CD8-positive, alpha-beta memory T cell (primary cell): Measurements from ENCODE around the gene ARHGEF38. TPM values are rescaled to one million over a fixed set of nuclear protein-coding genes. Genes with fewer than 3 reads are reported as not detected.

Source experiments
- CTCF ChIA-PET: fragments of 350-600 bp; sonication (Branson Sonifier 250); formaldehyde crosslinking; loops from one replicate; lab custom pipeline; 2021; ENCODE audit warnings: antibody characterized with exemption; lab: Charles Lee
- POLR2A ChIA-PET: fragments of 350-600 bp; sonication (Branson Sonifier 250); formaldehyde crosslinking; loops from one replicate; lab custom pipeline; 2021; ENCODE audit warnings: antibody characterized with exemption; lab: Charles Lee
- DNase-seq, 5 donors: peaks; one replicate each; pipeline versions ENCODE4 v3.0.0 to v3.0.0-alpha.2; 2020 to 2022; ENCODE audit warnings: mixed read lengths in 1 of 5
- H3K27ac ChIP-seq: one replicate; pipeline ENCODE4 v1.7.0; 2013; ENCODE audit warnings: low read depth, mild to moderate bottlenecking, low read length, moderate library complexity
- H3K27me3 ChIP-seq: 2 replicates; pipeline ENCODE4 v1.7.0; 2013; ENCODE audit warnings: low read length, mild to moderate bottlenecking; ENCODE audit not compliant: insufficient read depth, poor library complexity, severe bottlenecking
- H3K36me3 ChIP-seq: 2 replicates; pipeline ENCODE4 v1.7.0; 2013; ENCODE audit warnings: mild to moderate bottlenecking, low read length, moderate library complexity; ENCODE audit not compliant: insufficient read depth
- H3K4me1 ChIP-seq: 2 replicates; pipeline ENCODE4 v1.7.0; 2013; ENCODE audit warnings: mild to moderate bottlenecking, low read length, moderate library complexity; ENCODE audit not compliant: insufficient read depth
- H3K4me3 ChIP-seq: 2 replicates; pipeline ENCODE4 v1.7.0; 2013; ENCODE audit warnings: mild to moderate bottlenecking, low read length
- H3K9me3 ChIP-seq: 2 replicates; pipeline ENCODE4 v1.7.0; 2013; ENCODE audit warnings: mild to moderate bottlenecking, low read length
- H3K27ac Mint-ChIP-seq, 8 donors: one replicate each; pipeline ENCODE4 v1.8.0; 2020 to 2021; ENCODE audit warnings: mixed read lengths in 8 of 8, mild to moderate bottlenecking in 6 of 8, inconsistent platforms in 3 of 8, moderate library complexity in 3 of 8
- H3K27me3 Mint-ChIP-seq, 2 donors: one replicate each; pipeline ENCODE4 v1.8.0; 2020 to 2021; ENCODE audit warnings: mixed read lengths in 2 of 2, mild to moderate bottlenecking in 1 of 2, moderate library complexity in 1 of 2
- H3K36me3 Mint-ChIP-seq, 3 donors: one replicate each; pipeline ENCODE4 v1.8.0; 2020 to 2021; ENCODE audit warnings: mixed read lengths in 3 of 3, inconsistent platforms in 1 of 3, mild to moderate bottlenecking in 1 of 3
- H3K4me1 Mint-ChIP-seq, 3 donors: one replicate each; pipeline ENCODE4 v1.8.0; 2020 to 2021; ENCODE audit warnings: mixed read lengths in 3 of 3, inconsistent platforms in 1 of 3, mild to moderate bottlenecking in 1 of 3
- H3K4me3 Mint-ChIP-seq, 7 donors: one replicate each; pipeline ENCODE4 v1.8.0; 2020 to 2021; ENCODE audit warnings: mixed read lengths in 7 of 7, mild to moderate bottlenecking in 6 of 7, moderate library complexity in 4 of 7, inconsistent platforms in 2 of 7
- H3K9me3 Mint-ChIP-seq, 5 donors: one replicate each; pipeline ENCODE4 v1.8.0; 2020 to 2022; ENCODE audit warnings: mixed read lengths in 5 of 5, mild to moderate bottlenecking in 3 of 5, moderate library complexity in 2 of 5, inconsistent platforms in 1 of 5
- polyA plus RNA-seq: library from polyadenylated mRNA; unstranded; fragments of 300-500 nt; fragmentation: Illumina TruSeq; gene quantifications from one replicate; pipeline ENCODE4 v1.2.3, GENCODE V29; 2021
- total RNA-seq, 2 experiments: library from RNA; stranded (reverse); gene quantifications; one replicate each; pipeline ENCODE4 v1.2.3, GENCODE V29; 2021

The ARHGEF38 gene
- total and polyA plus RNA-seq, 3 experiments from 2014 or later = not detected

DNA sequence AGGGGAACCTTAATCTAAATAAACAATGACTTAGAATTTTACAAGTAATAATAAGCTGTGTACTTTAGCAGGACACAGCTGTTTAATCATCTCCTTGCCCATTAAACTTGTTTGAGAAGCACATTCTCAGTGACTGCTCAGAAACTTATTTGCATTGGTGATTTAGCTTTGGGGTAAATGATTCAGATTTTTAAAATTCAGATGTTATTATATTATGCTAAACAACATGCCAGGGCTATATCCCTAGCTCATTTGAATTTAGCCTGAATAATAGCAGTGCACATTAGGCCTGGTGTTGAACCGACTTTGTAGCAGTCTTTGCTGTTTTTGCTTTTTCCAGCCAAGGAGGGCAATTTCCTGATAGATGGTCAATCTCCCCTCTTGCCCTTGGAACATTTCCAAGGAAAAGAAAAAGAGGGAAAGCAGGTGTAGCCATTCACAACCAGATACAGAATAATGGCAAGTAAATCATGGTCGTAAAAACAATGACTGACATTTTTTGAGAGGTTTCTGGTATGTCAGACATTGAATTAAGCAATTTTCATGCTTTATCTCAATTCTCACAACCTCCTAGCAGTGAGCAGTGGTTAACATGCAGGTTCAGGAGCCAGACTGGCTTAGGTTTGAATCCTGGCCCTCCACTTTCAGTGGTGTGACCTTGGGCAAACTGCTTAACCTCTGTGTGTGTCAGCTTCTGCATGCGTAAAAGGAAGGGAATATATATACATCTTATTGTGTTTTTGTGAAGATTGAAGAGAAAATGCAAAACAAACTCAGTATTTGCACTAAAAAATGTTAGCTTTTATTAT lies 16.8 kb downstream of the ARHGEF38 start:
- DNase-seq = no peak
- no peak overlapping the region for H3K27ac ChIP-seq
- ChIA-PET CTCF (no interaction called here), POLR2A (no interaction called here)
- H3K36me3 ChIP-seq = no peaks in the 10 kb centered on the region
- no peaks in the 10 kb centered on the region for H3K9me3 ChIP-seq
- H3K27ac Mint-ChIP-seq = no peak overlapping the region
- H3K4me3 Mint-ChIP-seq = no peak overlapping the region
- peaks cover 0 to 2% (median 0%) of the 10 kb centered on the region in 5 donors for H3K9me3 Mint-ChIP-seq
- no peaks in the 10 kb centered on the region for H3K4me1 Mint-ChIP-seq
- no peaks in the 10 kb centered on the region for H3K4me1 ChIP-seq
- H3K4me3 ChIP-seq = no peak overlapping the region
- H3K27me3 ChIP-seq = no peaks in the 10 kb centered on the region
- H3K36me3 Mint-ChIP-seq = no peaks in the 10 kb centered on the region
- H3K27me3 Mint-ChIP-seq = peaks cover 0 to 3% of the 10 kb centered on the region in 2 donors

DNA sequence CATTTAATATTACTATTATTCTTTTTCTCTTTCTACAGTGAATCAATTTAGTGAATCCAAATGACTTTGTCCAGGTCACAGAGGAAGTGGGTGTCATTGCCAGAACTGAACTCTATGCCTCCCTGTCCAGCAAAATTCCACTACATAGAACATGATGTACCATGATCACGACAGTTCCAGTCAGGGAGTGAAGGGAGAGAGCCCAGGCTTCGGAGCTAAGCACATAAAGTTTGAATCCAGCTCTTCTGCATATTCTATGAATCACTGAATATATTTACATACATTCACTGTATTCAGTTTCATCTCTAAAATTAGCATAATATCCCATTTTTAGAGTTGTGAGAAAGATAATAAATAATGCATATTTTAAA lies 17.4 kb downstream of the ARHGEF38 start:
- no peaks in the 10 kb centered on the region for H3K27me3 ChIP-seq
- CTCF ChIA-PET = no interaction called here
- H3K36me3 ChIP-seq = no peaks in the 10 kb centered on the region
- POLR2A ChIA-PET = no interaction called here
- Mint-ChIP-seq H3K9me3 (peaks cover 0 to 2% (median 0%) of the 10 kb centered on the region in 5 donors), H3K27me3 (peaks cover 0 to 3% of the 10 kb centered on the region in 2 donors), H3K4me3 (no peak overlapping the region), H3K4me1 (no peaks in the 10 kb centered on the region), H3K36me3 (no peaks in the 10 kb centered on the region), H3K27ac (no peak overlapping the region)
- no peak for DNase-seq
- H3K4me1 ChIP-seq = no peaks in the 10 kb centered on the region
- no peak overlapping the region for H3K27ac ChIP-seq
- no peaks in the 10 kb centered on the region for H3K9me3 ChIP-seq
- H3K4me3 ChIP-seq = no peak overlapping the region

DNA sequence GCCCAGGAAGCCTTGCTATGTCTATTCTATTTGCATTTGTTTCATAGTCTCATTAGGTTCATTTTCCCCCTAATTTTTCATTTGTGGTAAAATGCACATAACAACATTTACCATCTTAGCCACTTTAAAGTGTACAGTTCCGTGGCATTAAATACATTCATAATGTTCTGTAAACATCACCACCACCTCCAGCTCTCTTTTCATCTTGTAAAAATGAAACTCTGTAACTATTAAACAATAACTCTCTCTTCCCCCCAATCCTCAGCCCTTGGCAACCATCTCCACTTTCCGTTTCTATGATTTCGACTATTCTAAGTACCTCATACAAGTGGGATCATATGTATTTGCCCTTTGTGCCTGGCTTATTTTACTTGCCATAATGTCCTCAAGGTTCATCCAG lies 19.9 kb downstream of the ARHGEF38 start:
- DNase-seq = no peak
- Mint-ChIP-seq H3K4me1 (no peaks in the 10 kb centered on the region), H3K36me3 (no peaks in the 10 kb centered on the region), H3K27me3 (peaks cover 2 to 9% of the 10 kb centered on the region in 2 donors), H3K27ac (no peak overlapping the region), H3K4me3 (no peak overlapping the region), H3K9me3 (peaks cover 0 to 2% (median 0%) of the 10 kb centered on the region in 5 donors)
- no peaks in the 10 kb centered on the region for H3K36me3 ChIP-seq
- POLR2A ChIA-PET = no interaction called here
- H3K4me3 ChIP-seq = no peak overlapping the region
- H3K27ac ChIP-seq = no peak overlapping the region
- no peaks in the 10 kb centered on the region for H3K9me3 ChIP-seq
- H3K27me3 ChIP-seq = no peaks in the 10 kb centered on the region
- H3K4me1 ChIP-seq = no peaks in the 10 kb centered on the region
- CTCF ChIA-PET = no interaction called here

DNA sequence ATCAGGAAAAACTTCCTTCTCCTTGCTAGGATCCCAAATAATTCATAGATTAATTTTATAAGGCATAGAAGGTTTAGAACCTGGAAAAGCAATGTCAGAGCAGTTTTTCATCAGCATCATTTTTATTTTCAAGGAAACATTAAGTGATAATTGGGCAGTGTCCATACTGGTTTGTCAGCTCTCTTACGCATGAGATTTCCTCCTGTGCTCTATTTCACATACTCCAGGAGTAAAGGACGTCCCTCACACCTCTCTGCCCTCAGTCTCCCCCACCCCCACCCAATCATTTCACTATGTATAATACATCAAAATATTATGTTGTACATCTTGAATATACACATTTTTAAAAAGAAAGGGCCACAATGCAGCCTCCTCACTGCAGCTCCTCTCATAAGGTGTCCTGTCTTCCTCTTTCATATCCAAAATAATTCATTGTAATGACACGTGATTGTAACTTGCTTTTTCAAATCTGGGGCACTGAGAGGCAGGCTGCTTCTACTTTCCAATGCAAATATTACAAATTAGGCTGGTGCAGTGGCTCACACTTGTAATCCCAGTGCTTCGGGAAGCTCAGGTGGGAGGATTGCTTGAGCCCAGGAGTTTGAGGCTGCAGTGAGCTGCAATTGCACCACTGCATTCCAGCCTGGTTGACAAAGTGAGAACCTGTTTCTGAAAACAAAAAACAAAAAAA lies 34.4 kb downstream of the ARHGEF38 start:
- peaks cover 0 to 4% (median 0%) of the 10 kb centered on the region in 5 donors for H3K9me3 Mint-ChIP-seq
- Histone ChIP-seq H3K27ac (no peak overlapping the region), H3K27me3 (no peaks in the 10 kb centered on the region), H3K36me3 (no peaks in the 10 kb centered on the region), H3K9me3 (no peaks in the 10 kb centered on the region), H3K4me3 (no peak overlapping the region), H3K4me1 (no peaks in the 10 kb centered on the region)
- no peak overlapping the region for H3K27ac Mint-ChIP-seq
- no peak for DNase-seq
- H3K4me1 Mint-ChIP-seq = no peaks in the 10 kb centered on the region
- CTCF ChIA-PET = no interaction called here
- H3K27me3 Mint-ChIP-seq = peaks cover 14 to 22% of the 10 kb centered on the region in 2 donors
- H3K4me3 Mint-ChIP-seq = no peak overlapping the region
- POLR2A ChIA-PET = no interaction called here
- no peaks in the 10 kb centered on the region for H3K36me3 Mint-ChIP-seq

DNA sequence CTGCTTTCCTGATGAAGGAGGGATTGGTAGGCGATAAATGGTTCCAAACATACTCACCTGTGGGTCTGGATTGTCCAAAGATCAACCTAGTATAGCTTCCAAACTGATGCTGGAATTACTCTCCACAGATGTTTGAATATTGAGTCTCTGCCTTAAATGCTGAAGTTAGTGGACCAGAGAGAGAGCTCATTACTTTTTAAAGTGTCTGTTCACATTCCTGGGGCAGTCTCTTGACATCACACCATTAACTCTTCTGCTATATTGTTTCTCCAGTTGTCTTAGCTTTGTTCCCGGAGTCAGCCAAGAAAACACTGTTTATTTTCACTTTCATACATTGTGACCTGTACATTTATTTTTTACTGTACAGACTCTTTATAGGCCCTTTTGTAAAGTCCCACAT lies 35.4 kb downstream of the ARHGEF38 start:
- H3K27me3 Mint-ChIP-seq = peaks cover 22 to 33% of the 10 kb centered on the region in 2 donors
- ChIA-PET POLR2A (no interaction called here), CTCF (no interaction called here)
- Histone ChIP-seq H3K4me1 (no peaks in the 10 kb centered on the region), H3K4me3 (no peak overlapping the region), H3K36me3 (no peaks in the 10 kb centered on the region), H3K9me3 (no peaks in the 10 kb centered on the region), H3K27ac (no peak overlapping the region), H3K27me3 (no peaks in the 10 kb centered on the region)
- H3K27ac Mint-ChIP-seq = peak overlapping the region in 1 of 8 donors; percentile 17
- H3K4me1 Mint-ChIP-seq = no peaks in the 10 kb centered on the region
- peaks cover 0 to 1% (median 0%) of the 10 kb centered on the region in 5 donors for H3K9me3 Mint-ChIP-seq
- H3K4me3 Mint-ChIP-seq = no peak overlapping the region
- no peaks in the 10 kb centered on the region for H3K36me3 Mint-ChIP-seq
- DNase-seq = no peak

DNA sequence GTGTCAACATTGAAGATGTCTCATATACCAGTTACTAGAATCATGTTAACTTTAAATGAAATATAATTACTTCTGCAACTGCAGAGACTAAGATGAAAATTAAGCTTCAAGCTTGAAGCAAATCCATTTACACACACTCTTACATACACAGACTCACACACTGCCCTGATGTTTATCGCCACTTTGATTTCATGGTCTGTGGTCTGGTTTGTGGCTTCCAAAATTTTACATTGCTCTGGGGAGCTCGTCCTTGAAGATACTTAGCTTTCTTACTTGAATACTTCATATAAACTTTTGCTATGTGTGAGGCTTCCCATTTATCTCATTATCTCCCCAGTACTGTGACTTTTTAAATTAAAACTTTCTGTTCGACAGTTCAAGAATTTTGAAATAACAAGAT lies 35.8 kb downstream of the ARHGEF38 start:
- CTCF ChIA-PET = no interaction called here
- no peak overlapping the region for H3K4me3 ChIP-seq
- H3K4me1 ChIP-seq = no peaks in the 10 kb centered on the region
- Mint-ChIP-seq H3K27ac (no peak overlapping the region), H3K4me3 (no peak overlapping the region), H3K27me3 (peaks cover 21 to 36% of the 10 kb centered on the region in 2 donors), H3K4me1 (no peaks in the 10 kb centered on the region), H3K36me3 (no peaks in the 10 kb centered on the region), H3K9me3 (no peaks in the 10 kb centered on the region)
- H3K9me3 ChIP-seq = no peaks in the 10 kb centered on the region
- H3K27ac ChIP-seq = no peak overlapping the region
- POLR2A ChIA-PET = no interaction called here
- no peaks in the 10 kb centered on the region for H3K27me3 ChIP-seq
- H3K36me3 ChIP-seq = no peaks in the 10 kb centered on the region
- no peak for DNase-seq

DNA sequence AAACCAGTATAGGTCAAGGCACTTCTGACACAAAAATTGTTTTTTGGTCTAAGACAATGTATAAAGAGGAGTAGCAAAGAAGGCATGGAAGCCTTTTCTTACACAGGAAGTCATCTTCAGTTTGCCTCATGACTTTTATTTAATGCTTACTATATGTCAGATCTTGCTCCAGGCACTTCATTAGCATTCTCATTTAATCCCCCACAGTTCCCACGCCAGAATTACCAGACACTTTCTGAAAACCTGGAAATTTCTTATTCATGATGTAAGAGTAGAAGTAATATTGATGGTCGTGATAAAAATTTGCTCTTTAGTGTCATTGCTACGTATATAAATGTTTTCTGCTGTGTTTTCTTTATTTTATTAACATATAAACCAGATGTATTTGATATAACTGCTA lies 39.2 kb downstream of the ARHGEF38 start:
- POLR2A ChIA-PET = no interaction called here

More for the DNA sequence above, 39.2 kb downstream of the ARHGEF38 start:
- Histone ChIP-seq H3K36me3 (no peaks in the 10 kb centered on the region), H3K9me3 (no peaks in the 10 kb centered on the region), H3K27ac (no peak overlapping the region), H3K27me3 (no peaks in the 10 kb centered on the region), H3K4me1 (no peaks in the 10 kb centered on the region), H3K4me3 (no peak overlapping the region)
- CTCF ChIA-PET = no interaction called here
- Mint-ChIP-seq H3K27ac (no peak overlapping the region), H3K4me3 (no peak overlapping the region), H3K27me3 (peaks cover 21 to 50% of the 10 kb centered on the region in 2 donors), H3K4me1 (no peaks in the 10 kb centered on the region), H3K36me3 (no peaks in the 10 kb centered on the region), H3K9me3 (no peaks in the 10 kb centered on the region)
- DNase-seq = no peak
